ENCODE results near the gene SORL1.

The SORL1 gene

GRCh38 chr11:121655537-121656327, 203.6 kb downstream of the SORL1 start:
- DNase-seq (ENCODE audit: low read depth in 2 of 2), result peak; percentile 33 to 60

- DNase-seq (ENCODE audit: low read depth in 2 of 2), result no peak
These were observed 204.4 kb downstream of the SORL1 start for GRCh38 chr11:121656328-121657090.

GRCh38 chr11:121657146-121657545, 205.0 kb downstream of the SORL1 start:
- no peak for DNase-seq (ENCODE audit: low read depth in 2 of 2)

GRCh38 chr11:121659811-121660210, 207.7 kb downstream of the SORL1 start:
- no peak for DNase-seq (ENCODE audit: low read depth in 2 of 2)

GRCh38 chr11:121661880-121662486, 209.9 kb downstream of the SORL1 start:
- no peak for DNase-seq (ENCODE audit: low read depth in 2 of 2)

- no peak for DNase-seq (ENCODE audit: low read depth in 2 of 2)
These were observed 212.0 kb downstream of the SORL1 start for GRCh38 chr11:121664144-121664543.

- DNase-seq (ENCODE audit: low read depth in 2 of 2), result no peak
These were observed 213.2 kb downstream of the SORL1 start for GRCh38 chr11:121665206-121665838.

GRCh38 chr11:121667836-121668235, 215.7 kb downstream of the SORL1 start:
- no peak for DNase-seq (ENCODE audit: low read depth in 2 of 2)

GRCh38 chr11:121669422-121669821, 217.3 kb downstream of the SORL1 start:
- DNase-seq (ENCODE audit: low read depth in 2 of 2), result no peak

GRCh38 chr11:121670266-121670665, 218.2 kb downstream of the SORL1 start:
- no peak for DNase-seq (ENCODE audit: low read depth in 2 of 2)

- no peak for DNase-seq (ENCODE audit: low read depth in 2 of 2)
These were observed 218.7 kb downstream of the SORL1 start for GRCh38 chr11:121670805-121671282.

- DNase-seq (ENCODE audit: low read depth in 2 of 2), result no peak
These were observed 219.4 kb downstream of the SORL1 start for GRCh38 chr11:121671283-121672168.

GRCh38 chr11:121672630-121673487, 220.7 kb downstream of the SORL1 start:
- no peak for DNase-seq (ENCODE audit: low read depth in 2 of 2)

- no peak for DNase-seq (ENCODE audit: low read depth in 2 of 2)
These were observed 229.6 kb downstream of the SORL1 start for GRCh38 chr11:121681550-121682268.
